B cell (primary cell): ENCODE results near the gene LENG9. TPM values are rescaled to one million over a fixed set of nuclear protein-coding genes. Genes with fewer than 3 reads are reported as not detected.

Experiments
- ATAC-seq: fragments of 200-7000 bp; cut with Tn5 transposase; one replicate; pipeline ENCODE4 v1.10.0; 2021; ENCODE audit warnings: low read depth, mild to moderate bottlenecking, moderate number of reproducible peaks, moderate library complexity
- CTCF ChIA-PET: fragments of 350-600 bp; sonication (Branson Sonifier 250); formaldehyde crosslinking; loops from one replicate; lab custom pipeline; 2021; ENCODE audit warnings: antibody characterized with exemption, inconsistent platforms; lab: Charles Lee
- POLR2A ChIA-PET: fragments of 350-600 bp; sonication (Branson Sonifier 250); formaldehyde crosslinking; loops from one replicate; lab custom pipeline; 2021; ENCODE audit warnings: antibody characterized with exemption; lab: Charles Lee
- DNase-seq: peaks from one replicate; pipeline ENCODE4 v3.0.0; 2013
- H2AFZ ChIP-seq: 2 replicates; pipeline ENCODE4 v1.6.1; 2012; ENCODE audit warnings: mild to moderate bottlenecking, low read depth, low read length; ENCODE audit not compliant: insufficient read depth, poor library complexity, severe bottlenecking
- H3K27ac ChIP-seq, 2 donors: 1 replicate in 1 of 2; 2 replicates in 1 of 2; pipeline ENCODE4 v1.5.1; 2012 to 2013; ENCODE audit warnings: low read length in 2 of 2, mild to moderate bottlenecking in 2 of 2, moderate library complexity in 1 of 2
- H3K27me3 ChIP-seq, 4 experiments: fragments of 200-600 bp in 1 of 4; sonication (generic) in 1 of 4; replicated peaks in 1 of 4; 1 replicate in 2 of 4; 2 replicates in 2 of 4; pipeline versions ENCODE4 v1.6.1 to v1.7.0; 2013 to 2016; ENCODE audit warnings: low read length in 3 of 4, mild to moderate bottlenecking in 2 of 4, mixed read lengths in 1 of 4, moderate library complexity in 1 of 4; ENCODE audit not compliant: insufficient read depth in 4 of 4, control insufficient read depth in 3 of 4; ENCODE audit errors: control extremely low read depth in 1 of 4
- H3K36me3 ChIP-seq, 2 experiments: replicated peaks in 1 of 2; 1 replicate in 1 of 2; 2 replicates in 1 of 2; pipeline versions ENCODE4 v1.6.1 to v1.7.1; 2013; ENCODE audit warnings: low read length in 1 of 2; ENCODE audit not compliant: insufficient read depth in 2 of 2, control insufficient read depth in 1 of 2; ENCODE audit errors: control extremely low read depth in 1 of 2, extremely low read depth in 1 of 2
- H3K4me1 ChIP-seq, 2 donors: fragments of 200-600 bp in 1 of 2; sonication (generic) in 1 of 2; 1 replicate in 1 of 2; 2 replicates in 1 of 2; pipeline versions ENCODE4 v1.5.1 to v1.6.1; 2013 to 2017; ENCODE audit warnings: low read length in 2 of 2; ENCODE audit not compliant: control insufficient read depth in 2 of 2, insufficient read depth in 2 of 2
- H3K4me2 ChIP-seq: replicated peaks from 2 replicates; pipeline ENCODE3; 2012; ENCODE audit warnings: mild to moderate bottlenecking, low read depth, low read length; ENCODE audit not compliant: poor library complexity, severe bottlenecking
- H3K4me3 ChIP-seq, 5 experiments: fragments of 200-600 bp in 1 of 5; sonication (generic) in 1 of 5; 1 replicate in 3 of 5; 2 replicates in 2 of 5; pipeline versions ENCODE4 v1.5.1 to v1.7.0; 2011 to 2016; ENCODE audit warnings: low read length in 4 of 5, mild to moderate bottlenecking in 4 of 5, low read depth in 2 of 5, control low read depth in 1 of 5, moderate library complexity in 1 of 5; ENCODE audit not compliant: insufficient read depth in 1 of 5; ENCODE audit errors: control extremely low read depth in 1 of 5, extremely low read depth in 1 of 5
- H3K79me2 ChIP-seq: fragments of 200-600 bp; sonication (generic); one replicate; pipeline ENCODE4 v1.6.0; 2016; ENCODE audit warnings: low read length; ENCODE audit not compliant: control insufficient read depth, insufficient read depth
- H3K9ac ChIP-seq: fragments of 200-600 bp; sonication (generic); 2 replicates; pipeline ENCODE4 v1.6.1; 2017; ENCODE audit warnings: mild to moderate bottlenecking, low read length, moderate library complexity
- H3K9me3 ChIP-seq, 3 donors: one replicate each; pipeline versions ENCODE4 v1.6.1 to v1.7.1; 2013; ENCODE audit warnings: low read length in 2 of 3; ENCODE audit not compliant: control insufficient read depth in 2 of 3, insufficient read depth in 1 of 3; ENCODE audit errors: control extremely low read depth in 1 of 3
- H4K20me1 ChIP-seq: 2 replicates; pipeline ENCODE4 v1.6.0; 2012; ENCODE audit warnings: mild to moderate bottlenecking, low read length; ENCODE audit not compliant: insufficient read depth, control insufficient read depth, poor library complexity, severe bottlenecking
- H3K27ac Mint-ChIP-seq: one replicate; pipeline ENCODE4 v1.8.0; 2021; ENCODE audit warnings: mixed read lengths
- H3K27me3 Mint-ChIP-seq: one replicate; pipeline ENCODE4 v1.8.0; 2021; ENCODE audit warnings: mixed read lengths
- H3K4me1 Mint-ChIP-seq: one replicate; pipeline ENCODE4 v1.8.0; 2021; ENCODE audit warnings: mixed read lengths
- H3K4me3 Mint-ChIP-seq: one replicate; pipeline ENCODE4 v1.8.0; 2021; ENCODE audit warnings: mixed read lengths
- H3K9me3 Mint-ChIP-seq: one replicate; pipeline ENCODE4 v1.8.0; 2022; ENCODE audit warnings: mixed read lengths; ENCODE audit not compliant: insufficient read depth
- EZH2 ChIP-seq: IDR thresholded peaks from 2 replicates; pipeline ENCODE4 v1.6.1; 2012; ENCODE audit warnings: borderline replicate concordance, low read depth, mild to moderate bottlenecking, moderate library complexity, low read length; ENCODE audit not compliant: insufficient read depth, poor library complexity, severe bottlenecking
- WGBS: methylation state at CpG from one replicate; pipeline ENCODE4 v1.1.5; 2013; ENCODE audit warnings: missing lambda C conversion rate; ENCODE audit not compliant: insufficient coverage; 5-methylcytosine and 5-hydroxymethylcytosine counted together
- intact Hi-C: fragments of 100-400 bp; cut with micrococcal nuclease; formaldehyde crosslinking; loops from one replicate; pipeline ENCODE4 v1.10.0; 2022
- polyA plus RNA-seq: library from polyadenylated mRNA; depleted of rRNA; stranded (reverse); fragments of >200 nt; gene quantifications from 2 replicates; pipeline ENCODE4 v1.2.3, GENCODE V29; 2012
- total RNA-seq, 2 donors: library from RNA; stranded (reverse); fragments of 120-200 nt in 1 of 2; gene quantifications; 1 replicate in 1 of 2; 2 replicates in 1 of 2; pipeline versions ENCODE4 v1.2.3 to v1.2.4, GENCODE V29; 2013 to 2022
- TF ChIP-seq, protein P1 (sequence below): fragments of 200-600 bp; IDR thresholded peaks from one replicate; pipeline ENCODE4 v1.8.0; 2022; ENCODE audit warnings: antibody characterized with exemption, mild to moderate bottlenecking

Gene LENG9
- total and polyA plus RNA-seq, 2 donors (not counting 1 experiment from before 2014, with no cell fraction given), result 4.6 to 6.6 TPM

DNA sequence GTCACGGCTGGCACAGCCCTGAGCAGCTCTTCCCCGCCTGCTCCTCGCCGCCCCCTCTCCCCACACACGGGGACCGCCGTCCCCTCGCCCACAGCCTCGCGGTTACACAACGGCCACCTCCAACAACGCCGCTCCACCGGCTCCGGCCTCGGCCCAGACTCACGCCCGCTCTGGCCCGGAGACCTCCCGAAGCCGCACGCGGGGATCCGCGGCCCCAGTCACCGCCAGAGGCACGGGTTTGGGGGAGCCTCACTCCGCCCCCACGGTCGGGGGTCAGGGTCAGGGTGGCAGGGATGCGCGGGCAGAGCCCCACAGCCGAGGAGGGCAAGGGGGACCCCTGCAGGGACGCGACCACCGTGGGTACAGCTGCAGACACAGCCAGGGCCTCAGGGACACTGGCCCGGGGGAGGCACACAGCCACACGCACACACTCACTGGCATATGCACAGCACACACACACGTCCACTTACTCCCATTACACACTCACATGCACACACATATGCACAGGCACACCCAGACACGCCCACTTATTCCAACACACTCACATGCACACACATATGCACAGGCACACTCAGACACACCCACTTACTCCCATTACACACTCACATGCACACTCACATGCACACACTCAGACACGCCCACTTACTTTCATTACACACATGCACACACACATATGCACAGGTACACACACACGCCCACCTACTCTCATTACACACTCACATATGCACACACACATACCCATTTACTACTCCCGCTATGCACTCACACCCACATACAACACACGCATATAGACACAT lies 46.7 kb downstream of the LENG9 start:
- H3K4me2 ChIP-seq, result no peak overlapping the region

More for the DNA sequence above, 46.7 kb downstream of the LENG9 start:
- Mint-ChIP-seq H3K27ac (no peak overlapping the region), H3K4me1 (peaks cover 12% of the 10 kb centered on the region), H3K27me3 (peaks cover 50% of the 10 kb centered on the region), H3K9me3 (no peaks in the 10 kb centered on the region), H3K4me3 (no peak overlapping the region)
- 58% methylated on average over 43 of the region's 44 CpGs for WGBS
- Histone ChIP-seq H3K9ac (no peak overlapping the region), H4K20me1 (no peaks in the 10 kb centered on the region), H3K79me2 (no peaks in the 10 kb centered on the region), H3K9me3 (peaks cover 0 to 16% (median 0%) of the 10 kb centered on the region in 3 donors), H2AFZ (no peak overlapping the region), H3K36me3 (no peaks in the 10 kb centered on the region), H3K4me1 (peaks cover 14 to 33% of the 10 kb centered on the region in 2 donors), H3K27ac (no peak overlapping the region), H3K27me3 (peaks cover 0 to 62% (median 31%) of the 10 kb centered on the region in 4 experiments), H3K4me3 (no peak overlapping the region)
- no peak for ATAC-seq
- DNase-seq, result peak; percentile 18
- intact Hi-C loops, result no loop called here
- TF ChIP-seq, protein P1, sequence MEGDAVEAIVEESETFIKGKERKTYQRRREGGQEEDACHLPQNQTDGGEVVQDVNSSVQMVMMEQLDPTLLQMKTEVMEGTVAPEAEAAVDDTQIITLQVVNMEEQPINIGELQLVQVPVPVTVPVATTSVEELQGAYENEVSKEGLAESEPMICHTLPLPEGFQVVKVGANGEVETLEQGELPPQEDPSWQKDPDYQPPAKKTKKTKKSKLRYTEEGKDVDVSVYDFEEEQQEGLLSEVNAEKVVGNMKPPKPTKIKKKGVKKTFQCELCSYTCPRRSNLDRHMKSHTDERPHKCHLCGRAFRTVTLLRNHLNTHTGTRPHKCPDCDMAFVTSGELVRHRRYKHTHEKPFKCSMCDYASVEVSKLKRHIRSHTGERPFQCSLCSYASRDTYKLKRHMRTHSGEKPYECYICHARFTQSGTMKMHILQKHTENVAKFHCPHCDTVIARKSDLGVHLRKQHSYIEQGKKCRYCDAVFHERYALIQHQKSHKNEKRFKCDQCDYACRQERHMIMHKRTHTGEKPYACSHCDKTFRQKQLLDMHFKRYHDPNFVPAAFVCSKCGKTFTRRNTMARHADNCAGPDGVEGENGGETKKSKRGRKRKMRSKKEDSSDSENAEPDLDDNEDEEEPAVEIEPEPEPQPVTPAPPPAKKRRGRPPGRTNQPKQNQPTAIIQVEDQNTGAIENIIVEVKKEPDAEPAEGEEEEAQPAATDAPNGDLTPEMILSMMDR, result no peak
- TF ChIP-seq EZH2, result no peak
- CTCF ChIA-PET, result interaction anchor here (0.8 to 1.3 kb wide), 3 partner anchors 28 to 64 kb away, joined by 3 read pairs; partner anchors contain the start of gene LENG8
- POLR2A ChIA-PET, result interaction anchor here (0.7 kb wide), 1 partner anchor 863 kb away, joined by 4 read pairs; the partner anchor contains the start of gene HSPBP1
